GM19395 (cell line): ENCODE results near the gene ATG7.

ENCODE experiments used
- ATAC-seq: cut with Tn5 transposase; IDR thresholded peaks from one replicate; pipeline ENCODE4 v1.9.1; 2021; ENCODE audit warnings: mild to moderate bottlenecking, moderate library complexity; ENCODE audit not compliant: unreplicated experiment

Gene ATG7

DNA sequence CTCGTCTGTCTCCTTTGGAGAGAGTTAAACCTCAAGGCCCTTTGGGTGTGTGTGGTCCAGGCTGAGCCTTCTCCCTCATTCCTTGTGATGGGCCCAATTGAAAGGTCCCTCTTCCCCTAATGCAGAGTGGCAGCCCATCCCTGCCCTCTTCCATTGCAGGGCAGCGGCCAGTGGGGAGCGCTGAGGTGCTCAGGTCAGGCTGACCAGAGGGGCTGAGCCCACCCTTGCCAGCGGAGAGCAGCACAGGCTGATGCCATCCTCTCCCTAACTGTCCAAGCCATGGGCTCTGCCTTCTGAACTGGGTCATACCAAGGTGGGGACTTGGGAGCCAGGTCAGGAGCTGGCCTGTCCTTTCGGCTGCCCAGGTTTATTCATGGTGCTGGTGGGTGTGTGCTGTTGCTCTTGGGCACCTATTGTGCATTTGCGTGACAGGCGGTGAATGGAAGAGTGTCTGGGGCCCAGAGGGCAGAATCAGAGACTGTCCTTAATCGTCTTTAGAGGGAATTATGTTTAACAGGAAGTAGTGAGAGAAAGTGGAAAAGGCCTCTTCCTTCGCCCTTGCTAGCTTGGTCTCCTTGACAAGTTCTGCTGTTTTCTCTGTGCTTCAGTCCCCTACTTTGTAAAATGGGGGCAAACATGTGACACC lies 274.6 kb downstream of the ATG7 start:
- ATAC-seq = no peak

DNA sequence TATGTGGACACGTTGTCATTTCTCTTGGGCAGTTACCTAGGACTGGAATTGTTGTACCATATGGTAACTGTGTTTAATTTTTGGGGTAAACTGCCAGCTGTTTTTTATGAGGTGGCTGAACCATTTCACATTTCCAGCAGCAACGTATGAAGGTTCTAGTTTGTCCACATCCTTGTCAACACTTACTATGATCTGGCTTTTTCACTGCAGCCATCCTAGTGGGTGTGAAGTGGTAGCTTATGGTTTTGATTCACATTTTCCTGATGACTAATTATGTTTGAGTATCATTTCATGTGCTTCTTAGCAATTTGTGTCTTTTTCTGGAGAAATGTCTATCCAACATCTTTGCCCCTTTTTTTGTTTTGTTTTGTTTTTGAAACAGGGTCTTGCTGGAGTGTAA lies 275.3 kb downstream of the ATG7 start:
- no peak for ATAC-seq

DNA sequence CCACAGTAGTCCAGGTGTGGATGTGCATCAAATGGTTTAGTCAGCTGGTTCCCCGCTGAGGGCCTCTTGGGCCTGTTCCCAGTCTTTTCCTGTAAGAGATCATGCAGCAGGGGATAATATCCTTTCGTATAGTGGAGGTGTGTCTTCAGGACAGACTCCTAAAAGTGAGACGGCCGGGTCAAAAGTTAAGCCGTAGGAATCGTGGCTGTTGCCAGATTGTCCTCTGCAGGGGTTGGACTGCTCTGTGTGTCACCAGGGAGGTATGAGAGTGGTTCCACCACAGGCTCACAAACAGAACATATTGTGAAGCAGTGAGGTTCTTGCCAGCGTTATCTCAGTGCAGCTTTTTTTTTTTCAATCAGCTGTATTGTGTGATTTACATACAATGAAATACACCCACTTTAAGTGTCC lies 276.5 kb downstream of the ATG7 start:
- no peak for ATAC-seq

DNA sequence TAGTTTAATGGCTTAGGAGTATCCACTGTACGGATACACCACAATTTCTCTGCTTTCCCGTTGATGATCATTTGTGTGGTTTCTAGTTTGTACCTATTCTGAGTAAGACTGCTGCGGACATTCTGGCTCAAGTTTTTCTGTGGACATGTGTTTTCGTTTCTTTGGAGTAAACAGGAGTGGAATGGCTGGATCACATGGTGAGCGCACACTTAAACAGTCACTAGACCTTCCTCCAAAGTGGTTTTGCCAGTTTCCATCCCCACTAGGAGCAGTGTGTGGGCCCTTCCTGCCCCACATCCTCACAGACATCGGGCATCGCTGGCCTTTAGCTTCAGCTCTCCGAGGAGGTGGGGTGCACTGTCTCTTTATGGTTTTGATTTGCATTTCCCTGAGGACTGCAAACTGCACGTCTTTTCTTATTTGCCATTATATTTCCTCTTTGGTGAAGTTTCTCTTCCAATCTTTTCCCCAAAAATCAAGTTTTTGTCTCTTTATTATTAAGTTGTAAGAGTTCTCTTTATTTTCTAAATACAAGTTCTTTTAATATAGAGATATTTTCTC lies 277.5 kb downstream of the ATG7 start:
- no peak for ATAC-seq

DNA sequence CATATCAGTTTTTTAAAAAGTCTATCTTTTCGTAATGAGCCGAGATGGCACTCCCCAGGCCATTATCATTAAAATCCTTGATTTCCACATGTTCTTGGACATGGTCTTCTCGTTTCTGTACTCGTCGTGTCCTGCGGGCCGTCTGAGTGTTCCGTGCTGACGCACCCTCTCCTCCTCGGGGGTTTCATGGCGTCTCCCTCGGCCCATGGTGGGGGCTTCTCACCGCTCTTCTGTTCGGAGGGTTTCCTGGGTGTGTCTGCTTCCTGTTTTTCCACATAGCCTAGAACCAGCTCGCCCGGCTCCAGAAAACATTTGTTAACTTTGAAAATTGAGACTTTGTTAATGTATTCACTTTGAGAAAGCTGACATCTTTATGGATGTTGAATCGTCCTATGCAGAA lies 278.8 kb downstream of the ATG7 start:
- no peak for ATAC-seq

DNA sequence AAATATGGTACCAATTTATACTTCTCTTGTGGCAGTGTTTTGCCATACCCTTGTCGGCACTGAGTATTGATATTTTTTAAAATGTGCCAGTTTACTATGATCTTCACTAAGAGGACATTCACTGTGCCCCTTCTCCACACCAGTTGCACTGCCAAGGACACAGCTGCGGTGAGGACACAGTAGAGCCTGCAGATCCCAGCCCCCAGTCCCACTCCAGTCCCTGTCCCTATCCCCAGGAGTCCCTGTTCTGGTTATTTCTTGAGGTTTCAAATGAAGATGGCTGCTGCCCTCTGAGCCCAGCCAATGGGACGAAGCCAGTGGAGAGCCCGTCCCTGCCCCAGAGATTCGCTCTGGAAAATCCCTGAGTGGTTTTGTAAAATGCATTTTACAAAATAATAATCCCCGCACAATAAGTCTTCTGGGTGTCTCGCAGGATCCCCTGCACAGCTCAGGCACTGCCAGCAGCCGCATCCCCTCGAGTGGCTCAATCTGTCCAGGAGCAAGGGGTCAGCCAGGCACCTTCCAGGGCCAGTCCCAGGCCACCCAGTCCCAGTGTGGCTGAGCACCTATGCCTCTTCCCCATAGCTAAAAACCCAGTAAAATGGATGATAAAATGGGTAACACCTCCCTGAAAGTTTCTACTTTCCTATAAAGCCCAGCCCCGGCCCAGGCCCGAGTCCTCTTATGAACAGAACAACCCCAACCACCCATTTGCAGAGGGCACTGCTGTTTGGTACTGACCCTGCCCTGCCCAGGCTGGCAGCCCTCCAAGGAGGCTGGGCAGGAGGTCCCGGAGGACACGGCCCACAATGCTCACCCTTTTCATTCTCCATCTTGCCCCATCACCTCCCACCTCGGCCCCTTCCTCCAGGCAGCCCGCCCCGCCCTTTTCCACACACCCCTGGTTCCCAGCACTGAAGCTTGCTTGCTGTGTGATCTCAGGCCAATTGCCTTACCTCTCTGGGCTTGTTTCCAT lies 280.4 kb downstream of the ATG7 start:
- no peak for ATAC-seq

DNA sequence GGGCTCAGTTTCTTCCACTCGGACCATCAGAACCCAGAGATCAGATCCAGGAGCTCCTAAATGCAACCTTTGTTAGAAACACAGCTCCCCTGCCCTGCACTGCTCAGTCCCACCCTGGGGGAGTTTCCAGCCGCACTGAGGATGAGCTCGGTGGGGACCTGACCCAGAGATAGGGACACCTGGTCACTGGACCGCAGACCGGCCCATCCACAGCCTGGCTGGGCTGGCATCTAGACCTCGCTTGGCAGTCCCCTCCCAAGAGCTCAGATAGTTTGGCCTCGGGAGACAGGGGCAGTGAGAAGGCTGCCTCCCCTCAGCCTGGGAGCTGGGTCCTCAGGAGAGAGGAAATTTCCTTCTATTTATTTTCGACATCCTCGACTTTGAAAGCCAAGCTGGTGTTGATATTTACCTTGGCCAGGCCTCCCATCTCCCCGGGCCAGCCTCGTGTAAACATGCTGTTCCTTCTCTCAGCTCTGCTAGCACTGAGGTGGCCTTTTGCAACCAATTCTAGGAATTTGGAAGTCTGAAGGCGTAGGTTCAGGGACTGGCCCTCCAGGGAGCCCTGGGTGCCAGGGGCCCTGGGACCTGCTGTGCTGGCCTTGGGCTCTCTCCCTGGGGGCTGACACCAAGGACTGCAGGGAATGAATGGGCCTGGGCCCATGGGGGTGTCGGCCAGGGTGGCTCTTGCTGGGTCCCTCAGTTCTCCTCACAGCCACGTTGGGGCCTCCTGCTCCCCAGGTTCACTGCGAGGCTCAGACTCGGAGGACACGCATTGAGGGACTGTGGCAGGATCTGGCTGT lies 281.4 kb downstream of the ATG7 start:
- ATAC-seq = no peak

DNA sequence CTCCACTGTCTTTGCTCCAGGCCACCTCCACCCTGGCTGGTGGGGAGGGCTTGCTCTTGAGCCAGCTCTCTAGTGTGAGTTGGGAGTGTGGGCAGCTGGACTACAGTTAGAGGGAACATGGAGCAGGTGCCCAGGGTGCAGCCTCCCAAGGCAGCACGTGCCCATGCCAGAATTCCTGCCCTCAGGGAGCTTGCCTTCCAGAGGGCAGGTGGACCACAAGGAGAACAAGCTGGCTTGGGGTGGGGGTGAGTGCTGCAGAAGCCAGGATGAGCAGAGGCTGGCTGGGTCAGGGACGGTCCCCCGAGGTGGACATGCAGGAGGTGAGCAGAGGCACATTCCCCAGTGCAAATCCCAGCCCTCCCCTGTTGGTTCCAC lies 282.0 kb downstream of the ATG7 start:
- no peak for ATAC-seq

DNA sequence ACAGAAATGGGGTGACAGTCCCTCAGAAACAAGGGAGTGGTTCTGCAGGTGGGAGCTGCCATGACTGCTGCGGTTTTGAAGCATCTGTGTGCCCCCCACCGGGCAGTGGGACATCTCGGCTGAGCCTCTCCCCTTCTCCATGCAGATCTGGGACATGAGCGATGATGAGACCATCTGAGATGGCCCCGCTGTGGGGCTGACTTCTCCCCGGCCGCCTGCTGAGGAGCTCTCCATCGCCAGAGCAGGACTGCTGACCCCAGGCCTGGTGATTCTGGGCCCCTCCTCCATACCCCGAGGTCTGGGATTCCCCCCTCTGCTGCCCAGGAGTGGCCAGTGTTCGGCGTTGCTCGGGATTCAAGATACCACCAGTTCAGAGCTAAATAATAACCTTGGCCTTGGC lies 282.5 kb downstream of the ATG7 start:
- ATAC-seq = no peak

DNA sequence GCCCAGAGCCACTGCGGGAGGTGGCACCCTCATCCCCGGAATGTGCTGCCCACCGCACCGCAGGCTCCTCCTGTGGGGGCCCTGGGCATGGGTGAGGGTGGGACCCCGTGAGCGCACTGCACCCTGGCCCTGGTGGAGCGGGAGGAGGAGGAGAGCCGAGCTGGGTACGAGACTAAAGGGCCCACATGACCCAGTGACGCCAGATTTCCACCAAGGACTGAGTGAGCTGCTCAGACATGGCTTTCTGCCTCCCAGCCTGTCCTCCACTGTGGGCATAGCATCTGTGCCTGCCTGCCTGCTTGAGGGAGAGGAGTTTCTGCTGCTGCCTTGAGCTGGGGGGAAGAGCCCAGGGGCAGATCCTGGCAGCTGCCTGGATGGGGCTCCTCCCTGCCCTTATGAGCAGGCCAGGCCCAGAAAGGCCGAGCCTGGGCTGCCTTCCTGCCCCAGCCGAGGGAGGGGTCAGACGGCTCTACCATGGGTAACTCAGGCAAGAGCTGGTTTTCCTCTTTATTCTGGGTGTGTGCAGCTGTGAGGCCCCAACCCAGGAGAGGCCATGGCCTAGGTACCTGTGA lies 283.1 kb downstream of the ATG7 start:
- no peak for ATAC-seq

DNA sequence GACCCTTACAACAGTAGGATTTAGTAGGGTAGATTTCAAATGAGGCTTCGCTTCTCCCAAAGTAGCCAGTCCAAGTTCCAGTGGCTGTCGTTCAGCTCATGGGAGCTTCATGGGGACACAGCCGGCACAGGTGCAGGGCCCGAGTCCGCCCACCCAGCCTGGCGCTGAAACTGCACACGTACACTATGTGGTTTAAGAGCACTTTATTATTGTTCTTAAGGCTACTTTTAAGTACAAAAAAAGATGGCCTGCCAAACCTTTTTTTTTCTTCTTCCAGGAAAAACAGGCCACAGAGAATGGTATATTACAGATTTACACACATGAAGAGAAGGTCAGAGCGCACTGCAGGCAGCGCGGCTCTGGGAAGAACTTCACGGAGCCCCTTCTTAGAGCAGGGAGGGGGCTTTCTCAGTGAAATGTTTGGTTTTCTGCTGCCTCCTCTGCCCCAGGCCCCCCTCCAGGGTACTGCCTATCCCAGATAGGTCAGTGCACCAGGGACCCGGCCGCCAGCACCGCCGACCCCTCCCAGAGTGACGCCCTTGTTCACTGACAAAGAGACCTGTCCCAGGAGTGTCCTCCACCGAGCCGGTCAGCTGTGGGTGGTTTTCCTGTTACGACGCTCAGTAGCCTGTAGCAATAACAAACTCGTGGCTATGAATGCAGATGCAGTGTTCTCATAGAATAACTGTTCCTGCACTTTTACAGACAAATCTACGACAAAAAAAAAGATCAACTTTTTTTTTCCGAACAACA lies 283.9 kb downstream of the ATG7 start:
- ATAC-seq = no peak

DNA sequence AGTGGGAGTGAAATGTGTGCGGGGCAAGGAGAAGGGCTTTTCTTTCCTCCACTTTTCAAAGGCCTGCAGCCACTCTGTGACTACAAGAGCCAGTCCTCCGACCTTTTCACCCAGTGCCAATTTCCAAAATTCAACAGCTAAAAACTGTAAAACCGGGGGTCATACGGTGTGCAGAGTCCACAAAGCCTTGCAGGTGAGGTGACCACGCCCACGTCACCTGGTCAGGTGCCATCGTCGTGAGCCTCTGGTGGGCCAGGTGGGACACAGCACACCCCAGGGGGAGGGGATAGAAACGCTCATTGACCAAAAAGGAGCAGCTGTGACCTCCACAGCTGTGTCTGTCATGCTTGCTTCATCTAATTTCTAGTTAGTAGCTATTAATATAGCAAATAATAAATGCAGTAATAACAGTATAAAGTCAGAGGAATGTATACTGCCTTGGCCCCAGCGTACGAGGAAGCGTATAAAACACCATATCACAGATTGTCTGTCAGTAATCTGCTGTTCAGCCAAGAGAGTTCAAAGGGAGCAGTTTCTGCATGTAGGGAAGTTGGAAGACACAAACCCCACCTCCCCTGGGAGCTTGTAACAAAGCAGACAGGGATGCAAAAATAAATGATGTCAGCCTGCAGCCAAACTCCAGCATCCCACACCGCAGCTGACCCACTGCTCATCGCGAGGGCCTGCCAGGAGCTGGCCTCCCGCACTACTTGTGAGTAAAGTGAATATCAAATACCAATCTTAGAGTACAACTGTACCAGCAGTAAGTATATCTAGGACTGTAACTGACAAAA lies 284.9 kb downstream of the ATG7 start:
- ATAC-seq = no peak

DNA sequence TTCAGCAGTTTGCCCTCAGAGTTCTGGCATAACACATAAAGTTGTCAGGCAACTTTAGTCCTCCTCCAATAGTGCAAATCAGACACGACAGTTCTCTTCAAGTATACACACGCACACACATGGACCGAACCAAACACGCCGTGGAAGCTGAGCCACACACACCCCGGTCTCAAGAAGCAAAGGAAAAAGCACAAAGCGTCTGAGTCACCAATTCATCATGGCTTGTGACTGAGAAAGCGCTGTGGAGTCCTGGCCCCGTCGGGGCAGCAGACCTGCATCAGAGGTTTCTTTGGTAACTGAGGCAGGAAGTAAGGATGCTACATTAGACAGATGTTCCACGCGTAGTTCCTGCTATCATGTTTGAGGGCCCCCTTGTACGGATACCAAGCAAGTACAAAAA lies 285.8 kb downstream of the ATG7 start:
- ATAC-seq = no peak

DNA sequence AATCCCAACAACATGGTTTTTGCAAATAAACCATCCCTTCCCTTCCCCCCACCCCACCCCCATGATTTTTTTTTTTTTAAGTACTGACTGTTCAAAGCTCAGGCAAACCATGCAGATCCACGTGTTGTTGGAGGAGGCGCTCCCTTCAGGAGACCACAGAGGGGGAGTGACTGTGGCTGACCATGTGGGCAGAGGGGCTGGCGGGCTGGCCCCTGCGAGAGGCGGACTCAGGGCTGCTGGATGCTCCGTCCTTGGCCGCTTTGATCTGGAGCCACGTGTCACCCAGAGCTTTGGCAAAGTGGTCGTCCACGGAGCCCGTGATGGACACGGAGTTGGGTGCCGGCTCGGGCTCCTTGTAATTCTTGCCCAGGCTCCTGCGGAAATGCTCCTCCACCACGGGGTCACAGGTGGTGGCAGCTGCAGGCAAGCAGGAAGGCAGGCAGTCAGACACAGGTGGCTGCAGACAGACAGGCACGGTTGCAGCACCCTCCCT lies 286.3 kb downstream of the ATG7 start:
- ATAC-seq = no peak

DNA sequence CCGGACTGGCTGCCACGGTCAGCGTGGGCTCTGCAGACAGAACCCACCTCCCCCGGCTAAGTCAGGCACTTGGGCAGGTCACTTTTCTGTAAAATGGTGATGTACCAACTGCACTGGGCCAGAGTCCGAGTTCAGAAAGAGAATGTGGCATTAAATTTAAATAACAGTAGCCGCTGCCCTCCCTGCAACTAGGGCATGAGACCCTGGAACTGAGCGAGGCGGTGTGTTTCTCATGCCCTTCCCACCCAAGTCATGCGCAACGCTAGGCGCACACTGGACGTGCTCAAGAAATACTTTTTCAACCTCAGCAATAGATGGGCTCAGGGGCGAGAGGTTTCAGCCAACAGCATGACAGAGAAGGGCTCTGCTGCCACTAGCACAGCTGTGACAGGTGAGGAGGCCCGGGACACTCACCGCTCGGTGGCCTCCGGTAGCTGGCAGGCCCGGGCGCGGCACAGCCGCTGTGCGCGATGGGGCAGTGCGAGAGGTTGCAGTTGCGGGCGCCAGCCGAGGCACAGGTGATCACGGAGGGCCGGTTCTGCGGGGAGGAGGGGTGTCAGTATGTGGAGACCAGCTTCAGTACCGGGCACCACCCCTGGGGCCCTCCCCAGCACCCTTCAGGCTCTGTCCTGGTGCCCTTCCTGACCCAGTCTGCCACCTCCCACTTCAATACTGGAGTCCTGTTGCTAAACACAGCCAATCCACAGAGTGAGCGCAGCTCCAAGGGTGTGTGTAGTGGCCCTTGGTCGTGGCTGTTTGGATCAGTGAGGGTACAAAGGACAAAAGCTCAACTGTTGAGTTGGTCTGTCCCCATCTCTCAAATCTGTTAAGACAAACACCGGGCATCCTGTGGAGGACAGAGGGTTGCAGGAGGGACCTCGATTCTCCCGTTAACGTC lies 287.0 kb downstream of the ATG7 start:
- ATAC-seq = no peak

DNA sequence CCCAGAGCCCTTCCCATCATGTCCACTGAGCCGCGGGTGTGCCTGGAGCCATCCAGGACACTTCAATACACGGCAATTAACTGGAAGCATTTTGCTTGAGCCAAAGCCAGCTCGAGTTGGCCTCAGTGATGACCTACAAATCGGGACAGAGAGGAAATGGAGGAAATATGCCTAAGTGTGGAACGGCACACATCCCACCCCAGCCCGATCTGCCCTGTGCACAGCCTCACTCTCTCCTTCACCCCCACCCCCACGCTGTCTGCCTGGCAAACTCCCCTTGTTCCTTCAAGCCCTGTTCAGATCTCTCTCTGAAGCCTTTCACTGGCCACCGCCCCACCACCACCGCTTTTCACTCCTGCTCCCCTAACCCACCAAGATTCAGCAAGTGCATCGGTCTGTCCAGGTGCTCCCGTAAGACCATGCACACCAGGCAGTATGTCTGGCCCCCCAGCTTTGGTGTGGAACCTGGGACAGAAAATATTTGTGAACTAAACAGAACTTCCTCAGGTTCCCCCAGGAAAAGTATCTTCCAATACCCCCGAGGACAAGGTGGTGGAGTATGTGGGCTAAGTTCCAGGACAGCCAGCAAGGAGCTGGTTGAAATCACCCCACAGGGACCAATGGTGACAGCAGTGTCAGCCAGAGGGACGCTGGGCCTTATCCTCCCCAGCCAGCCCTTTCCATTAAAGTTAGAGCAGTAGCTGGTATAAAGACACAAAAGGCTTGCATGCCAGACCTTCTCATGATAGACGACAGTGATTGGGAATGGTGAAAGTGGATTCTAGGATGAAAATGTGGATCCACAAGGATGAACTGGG lies 287.8 kb downstream of the ATG7 start:
- no peak for ATAC-seq

DNA sequence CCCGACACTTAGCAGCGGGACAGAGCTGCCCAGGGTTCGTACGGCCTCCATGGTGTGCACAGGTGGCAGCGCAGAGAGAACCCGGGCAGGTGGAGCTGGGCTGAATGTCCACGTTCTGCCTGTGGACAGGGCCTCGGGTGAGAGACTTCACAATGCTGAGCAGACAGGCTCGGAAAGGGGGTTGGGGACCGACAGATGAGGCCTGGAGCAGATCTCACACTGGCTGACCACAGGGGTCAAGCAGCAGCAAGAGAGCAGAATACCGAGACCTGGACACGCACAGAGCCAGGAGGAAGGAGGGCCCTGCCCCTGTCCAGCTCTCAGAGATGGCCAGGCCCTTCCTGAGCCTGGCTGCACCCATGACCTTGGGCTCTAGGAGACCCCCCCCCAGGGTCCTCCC lies 288.5 kb downstream of the ATG7 start:
- ATAC-seq = no peak
